ENCODE measurements around the gene PTGES3. TPM values are rescaled to one million over a fixed set of nuclear protein-coding genes. Genes with fewer than 3 reads are reported as not detected.

The PTGES3 gene
- polyA plus RNA-seq, 3 donors = 46.1 to 232 (median 187) TPM

DNA sequence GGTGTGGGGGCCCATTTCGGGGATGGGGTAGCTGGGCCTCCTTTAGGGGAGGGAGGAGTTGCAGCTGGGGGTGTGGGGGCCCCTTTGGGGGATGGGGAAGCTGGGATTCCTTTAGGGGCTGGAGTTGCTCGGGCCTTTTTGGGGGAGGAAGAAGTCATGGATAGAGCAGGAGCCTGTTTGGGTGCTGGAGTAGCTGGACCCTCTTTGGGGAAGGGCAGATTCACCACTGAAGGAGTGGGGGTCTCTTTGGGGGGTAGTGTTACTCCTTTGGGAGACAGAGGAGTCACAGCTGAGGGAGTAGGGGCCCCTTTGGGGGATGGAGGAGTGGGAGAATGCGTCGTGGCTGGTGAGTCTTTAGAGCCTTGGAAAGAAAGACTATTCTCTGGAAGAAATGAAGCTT is 30.6 kb upstream of the PTGES3 start:
- no peak for DNase-seq
- Histone ChIP-seq H3K36me3 (replicated peaks in 1 of 2; ENCODE audit: control insufficient read depth in 1 of 2, insufficient read depth in 2 of 2, low read length in 2 of 2) (peaks cover 44 to 73% of the 10 kb centered on the region in 2 donors), H3K79me2 (ENCODE audit: insufficient read depth, low read length) (peaks cover 95% of the 10 kb centered on the region), H3K4me3 (replicated peaks in 1 of 3; ENCODE audit: low read depth in 2 of 3, low read length in 3 of 3) (no peak overlapping the region), H3K4me2 (replicated peaks; ENCODE audit: extremely low read depth, low read length, poor library complexity, severe bottlenecking) (no peak overlapping the region), H4K20me1 (ENCODE audit: insufficient read depth, low read length) (peaks cover 97% of the 10 kb centered on the region), H3K9me3 (replicated peaks in 1 of 2; ENCODE audit: control insufficient read depth in 1 of 2, insufficient read depth in 1 of 2, low read length in 2 of 2) (no peaks in the 10 kb centered on the region), H3K27ac (ENCODE audit: low read depth in 1 of 2, low read length in 2 of 2) (peak overlapping the region in 1 of 2 donors; percentile 93), H3K4me1 (ENCODE audit: control insufficient read depth in 1 of 2, insufficient read depth in 2 of 2, low read length in 2 of 2) (peaks cover 50 to 71% of the 10 kb centered on the region in 2 donors), H3K27me3 (ENCODE audit: control insufficient read depth in 2 of 2, insufficient read depth in 2 of 2, low read length in 2 of 2) (no peaks in the 10 kb centered on the region), H2AFZ (ENCODE audit: insufficient read depth, low read depth, low read length, poor library complexity, severe bottlenecking) (no peak overlapping the region), H3K9ac (ENCODE audit: insufficient read depth, low read length, poor library complexity, severe bottlenecking) (no peak overlapping the region)
- Mint-ChIP-seq H3K36me3 (peaks cover 60 to 68% of the 10 kb centered on the region in 2 donors), H3K27ac (peak overlapping the region in 5 of 7 donors; percentile 85 to 94 (median 91)), H3K4me1 (peaks cover 77% of the 10 kb centered on the region), H3K9me3 (no peaks in the 10 kb centered on the region), H3K27me3 (ENCODE audit: low read depth in 3 of 3) (peaks cover 0 to 2% (median 0%) of the 10 kb centered on the region in 3 donors), H3K4me3 (peak overlapping the region in 1 of 2 donors; percentile 20)
- intact Hi-C loops (cut with micrococcal nuclease) = no loop called here
- TF ChIP-seq, protein P1, sequence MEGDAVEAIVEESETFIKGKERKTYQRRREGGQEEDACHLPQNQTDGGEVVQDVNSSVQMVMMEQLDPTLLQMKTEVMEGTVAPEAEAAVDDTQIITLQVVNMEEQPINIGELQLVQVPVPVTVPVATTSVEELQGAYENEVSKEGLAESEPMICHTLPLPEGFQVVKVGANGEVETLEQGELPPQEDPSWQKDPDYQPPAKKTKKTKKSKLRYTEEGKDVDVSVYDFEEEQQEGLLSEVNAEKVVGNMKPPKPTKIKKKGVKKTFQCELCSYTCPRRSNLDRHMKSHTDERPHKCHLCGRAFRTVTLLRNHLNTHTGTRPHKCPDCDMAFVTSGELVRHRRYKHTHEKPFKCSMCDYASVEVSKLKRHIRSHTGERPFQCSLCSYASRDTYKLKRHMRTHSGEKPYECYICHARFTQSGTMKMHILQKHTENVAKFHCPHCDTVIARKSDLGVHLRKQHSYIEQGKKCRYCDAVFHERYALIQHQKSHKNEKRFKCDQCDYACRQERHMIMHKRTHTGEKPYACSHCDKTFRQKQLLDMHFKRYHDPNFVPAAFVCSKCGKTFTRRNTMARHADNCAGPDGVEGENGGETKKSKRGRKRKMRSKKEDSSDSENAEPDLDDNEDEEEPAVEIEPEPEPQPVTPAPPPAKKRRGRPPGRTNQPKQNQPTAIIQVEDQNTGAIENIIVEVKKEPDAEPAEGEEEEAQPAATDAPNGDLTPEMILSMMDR (IDR thresholded peaks at IDR 0.05) = no peak
- 30% methylated on average over 2 of the region's 4 CpGs for WGBS (ENCODE audit: insufficient coverage)

DNA sequence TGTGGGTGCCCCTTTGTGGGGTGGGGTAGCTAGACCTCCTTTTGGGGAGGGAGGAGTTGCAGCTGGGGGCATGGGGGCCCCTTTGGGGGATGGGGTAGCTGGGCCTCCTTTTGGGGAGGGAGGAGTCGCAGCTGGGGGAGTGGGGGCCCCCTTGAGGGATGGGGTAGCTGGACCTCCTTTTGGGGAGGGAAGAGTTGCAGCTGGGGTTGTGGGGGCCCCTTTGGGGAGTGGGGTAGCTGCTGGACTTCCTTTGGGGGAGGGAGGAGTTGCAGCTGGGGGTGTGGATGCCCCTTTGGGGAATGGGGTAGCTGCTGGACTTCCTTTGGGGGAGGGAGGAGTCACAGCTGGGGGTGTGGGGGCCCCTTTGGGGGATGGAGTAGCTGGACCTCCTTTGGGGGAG is 30.1 kb upstream of the PTGES3 start:
- H3K4me2 ChIP-seq (replicated peaks; ENCODE audit: extremely low read depth, low read length, poor library complexity, severe bottlenecking) = no peak overlapping the region
- TF ChIP-seq, protein P1 (IDR thresholded peaks at IDR 0.05) = no peak
- DNase-seq = no peak
- H3K79me2 ChIP-seq (ENCODE audit: insufficient read depth, low read length) = peaks cover 90% of the 10 kb centered on the region
- 20% methylated on average over 1 of the region's 1 CpG for WGBS (ENCODE audit: insufficient coverage)
- H3K36me3 ChIP-seq (replicated peaks in 1 of 2; ENCODE audit: control insufficient read depth in 1 of 2, insufficient read depth in 2 of 2, low read length in 2 of 2) = peaks cover 49 to 78% of the 10 kb centered on the region in 2 donors
- H3K9ac ChIP-seq (ENCODE audit: insufficient read depth, low read length, poor library complexity, severe bottlenecking) = no peak overlapping the region
- H2AFZ ChIP-seq (ENCODE audit: insufficient read depth, low read depth, low read length, poor library complexity, severe bottlenecking) = no peak overlapping the region
- H3K9me3 ChIP-seq (replicated peaks in 1 of 2; ENCODE audit: control insufficient read depth in 1 of 2, insufficient read depth in 1 of 2, low read length in 2 of 2) = no peaks in the 10 kb centered on the region
- Mint-ChIP-seq H3K4me3 (no peak overlapping the region), H3K27me3 (ENCODE audit: low read depth in 3 of 3) (peaks cover 0 to 2% (median 0%) of the 10 kb centered on the region in 3 donors), H3K4me1 (peaks cover 74% of the 10 kb centered on the region), H3K9me3 (no peaks in the 10 kb centered on the region), H3K27ac (no peak overlapping the region), H3K36me3 (peaks cover 64 to 69% of the 10 kb centered on the region in 2 donors)
- peak overlapping the region in 1 of 2 donors; percentile 93 for H3K27ac ChIP-seq (ENCODE audit: low read depth in 1 of 2, low read length in 2 of 2)
- H4K20me1 ChIP-seq (ENCODE audit: insufficient read depth, low read length) = peaks cover 98% of the 10 kb centered on the region
- intact Hi-C loops (cut with micrococcal nuclease) = no loop called here
- no peaks in the 10 kb centered on the region for H3K27me3 ChIP-seq (ENCODE audit: control insufficient read depth in 2 of 2, insufficient read depth in 2 of 2, low read length in 2 of 2)
- no peak overlapping the region for H3K4me3 ChIP-seq (replicated peaks in 1 of 3; ENCODE audit: low read depth in 2 of 3, low read length in 3 of 3)
- peaks cover 45 to 71% of the 10 kb centered on the region in 2 donors for H3K4me1 ChIP-seq (ENCODE audit: control insufficient read depth in 1 of 2, insufficient read depth in 2 of 2, low read length in 2 of 2)
